CD4-positive, alpha-beta T cell (primary cell): ENCODE measurements around the gene AVP. TPM values are rescaled to one million over a fixed set of nuclear protein-coding genes. Genes with fewer than 3 reads are reported as not detected.

Source experiments
- ATAC-seq: fragments of 200-7000 bp; cut with Tn5 transposase; one replicate; pipeline ENCODE4 v1.10.0; 2022; ENCODE audit warnings: mild to moderate bottlenecking; ENCODE audit not compliant: poor library complexity
- CTCF ChIA-PET: fragments of 350-600 bp; sonication (Branson Sonifier 250); formaldehyde crosslinking; loops from one replicate; lab custom pipeline; 2021; ENCODE audit warnings: antibody characterized with exemption, inconsistent platforms; lab: Charles Lee
- POLR2A ChIA-PET: fragments of 350-600 bp; sonication (Branson Sonifier 250); formaldehyde crosslinking; loops from one replicate; lab custom pipeline; 2021; ENCODE audit warnings: antibody characterized with exemption, inconsistent platforms; lab: Charles Lee
- DNase-seq, 14 experiments: peaks; one replicate each; pipeline ENCODE4 v3.0.0-alpha.2; 2013 to 2020; ENCODE audit warnings: mixed read lengths in 2 of 14
- H3K27ac ChIP-seq, 2 donors: one replicate each; pipeline versions ENCODE4 v1.5.1 to v1.7.0; 2013; ENCODE audit warnings: low read length in 2 of 2, low read depth in 1 of 2, mild to moderate bottlenecking in 1 of 2
- H3K27me3 ChIP-seq, 2 experiments: 1 replicate in 1 of 2; 2 replicates in 1 of 2; pipeline versions ENCODE4 v1.6.1 to v1.7.0; 2013; ENCODE audit warnings: low read length in 2 of 2, control low read depth in 1 of 2, mild to moderate bottlenecking in 1 of 2, moderate library complexity in 1 of 2; ENCODE audit not compliant: insufficient read depth in 2 of 2, control insufficient read depth in 1 of 2
- H3K36me3 ChIP-seq: one replicate; pipeline ENCODE4 v1.6.1; 2013; ENCODE audit warnings: low read length, control low read depth; ENCODE audit not compliant: insufficient read depth
- H3K4me1 ChIP-seq: one replicate; pipeline ENCODE4 v1.6.1; 2013; ENCODE audit warnings: low read length, control low read depth; ENCODE audit not compliant: insufficient read depth
- H3K4me3 ChIP-seq: one replicate; pipeline ENCODE4 v1.5.1; 2013; ENCODE audit warnings: mild to moderate bottlenecking, low read length, moderate library complexity
- H3K9me3 ChIP-seq, 2 experiments: 1 replicate in 1 of 2; 2 replicates in 1 of 2; pipeline versions ENCODE4 v1.6.1 to v1.7.0; 2013; ENCODE audit warnings: low read length in 2 of 2, mild to moderate bottlenecking in 2 of 2, control low read depth in 1 of 2, moderate library complexity in 1 of 2; ENCODE audit not compliant: control insufficient read depth in 1 of 2, insufficient read depth in 1 of 2
- H3K27ac Mint-ChIP-seq: one replicate; pipeline ENCODE4 v1.8.0; 2020; ENCODE audit warnings: mixed read lengths
- H3K27me3 Mint-ChIP-seq: one replicate; pipeline ENCODE4 v1.8.0; 2021; ENCODE audit warnings: mixed read lengths
- H3K36me3 Mint-ChIP-seq: one replicate; pipeline ENCODE4 v1.8.0; 2021; ENCODE audit warnings: low read depth, mixed read lengths
- H3K4me1 Mint-ChIP-seq: one replicate; pipeline ENCODE4 v1.8.0; 2021; ENCODE audit warnings: low read depth, mixed read lengths
- H3K4me3 Mint-ChIP-seq: one replicate; pipeline ENCODE4 v1.8.0; 2020; ENCODE audit warnings: mild to moderate bottlenecking, mixed read lengths
- H3K9me3 Mint-ChIP-seq: one replicate; pipeline ENCODE4 v1.8.0; 2020; ENCODE audit warnings: mixed read lengths
- CTCF ChIP-seq: fragments of 200-600 bp; IDR thresholded peaks from one replicate; pipeline ENCODE4 v1.8.0; 2022; ENCODE audit warnings: antibody characterized with exemption, mild to moderate bottlenecking
- intact Hi-C, 2 experiments: fragments of 100-400 bp; cut with DNase I in 1 of 2; cut with micrococcal nuclease in 1 of 2; formaldehyde crosslinking; loops; one replicate each; pipeline versions ENCODE4 v1.15.1 to v1.9.0; 2023 to 2025; cut with DNase I, micrococcal nuclease
- total RNA-seq, 174 experiments: library from RNA in 2 of 174; stranded (reverse) in 2 of 174; gene quantifications; one replicate each; pipeline ENCODE4 v1.2.3 and lab custom pipeline; 2021 to 2026

AVP gene
- total RNA-seq, 2 experiments from 2014 or later = 0.47 to 0.56 TPM

DNA sequence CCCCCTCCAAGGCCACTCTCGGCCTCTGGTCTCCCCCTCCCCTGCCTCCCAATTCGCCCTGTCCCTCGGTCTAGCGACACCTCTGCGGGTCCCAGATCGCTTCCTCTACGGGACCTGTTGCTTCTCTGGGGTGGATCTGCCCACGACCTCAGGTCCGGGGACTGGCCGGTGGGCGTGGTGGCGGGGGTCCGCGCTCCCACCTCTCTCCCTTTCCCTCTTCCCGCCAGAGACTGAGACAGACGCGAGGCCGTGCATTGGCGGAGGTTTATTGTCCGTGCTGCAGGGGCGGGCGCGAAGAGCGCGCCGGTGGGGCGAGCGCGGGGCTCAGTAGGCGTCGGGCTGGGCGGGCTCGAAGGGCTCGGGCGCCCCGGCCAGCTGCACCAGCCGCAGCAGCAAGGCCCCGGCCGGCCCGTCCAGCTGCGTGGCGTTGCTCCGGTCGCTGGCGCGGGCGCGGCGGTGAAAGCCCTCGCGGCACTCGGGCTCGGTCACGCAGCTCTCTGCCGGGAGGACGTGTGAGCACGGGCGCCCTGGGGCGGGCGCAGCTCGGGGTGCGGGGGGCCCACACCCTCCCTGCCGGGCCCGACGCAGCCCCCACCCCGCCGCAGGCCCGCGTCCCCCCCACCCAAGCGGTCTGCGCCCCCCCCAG is 2.1 kb downstream of the AVP start:
- Mint-ChIP-seq H3K27me3 (peaks cover 45% of the 10 kb centered on the region), H3K27ac (no peak overlapping the region), H3K36me3 (no peaks in the 10 kb centered on the region), H3K9me3 (no peaks in the 10 kb centered on the region), H3K4me3 (peak overlapping the region; percentile 78), H3K4me1 (peaks cover 18% of the 10 kb centered on the region)
- no peak overlapping the region for H3K27ac ChIP-seq
- H3K4me1 ChIP-seq = peaks cover 18% of the 10 kb centered on the region
- TF ChIP-seq CTCF = no peak
- H3K36me3 ChIP-seq = no peaks in the 10 kb centered on the region
- H3K9me3 ChIP-seq = peaks cover 0 to 4% of the 10 kb centered on the region in 2 experiments
- peaks cover 26 to 32% of the 10 kb centered on the region in 2 experiments for H3K27me3 ChIP-seq
- DNase-seq (peak in 3 of 14 experiments; percentile 28 to 44 (median 34)), ATAC-seq (peak; percentile 62)
- peak overlapping the region; percentile 30 for H3K4me3 ChIP-seq
- intact Hi-C loops = no loop called here
- POLR2A ChIA-PET = interaction anchor here (1.7 to 2.3 kb wide), 2 partner anchors 9 to 10 kb away, joined by 7 to 18 read pairs; no protein-coding TSS in a partner anchor
- CTCF ChIA-PET = no interaction called here

DNA sequence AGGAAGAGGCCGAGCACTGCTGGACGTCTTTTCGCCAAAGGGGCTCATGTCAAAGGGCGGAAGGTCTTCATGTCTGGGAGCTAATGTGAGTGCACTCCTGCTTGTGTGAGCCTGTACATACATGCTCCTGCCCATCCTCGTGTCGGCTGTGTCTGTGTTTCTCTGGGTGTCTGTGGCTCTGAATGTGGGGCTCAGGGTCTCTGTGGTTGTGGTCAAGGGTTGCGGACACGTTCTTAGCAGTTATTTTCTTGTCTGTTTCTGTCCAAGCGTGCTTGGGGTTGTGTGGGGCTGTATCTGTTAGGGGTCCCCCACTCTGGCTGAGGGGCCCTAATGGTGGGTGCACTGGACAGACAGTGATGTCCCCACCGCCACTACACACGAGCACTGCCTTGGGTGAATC is 2.9 kb downstream of the AVP start:
- CTCF ChIA-PET = no interaction called here
- H3K27me3 ChIP-seq = peaks cover 26 to 32% of the 10 kb centered on the region in 2 experiments
- POLR2A ChIA-PET = no interaction called here

GRCh38 chr20:3080939-3081388 is 3.6 kb downstream of the AVP start:
- intact Hi-C loops = no loop called here
- H3K27me3 Mint-ChIP-seq = peaks cover 49% of the 10 kb centered on the region
- no peak overlapping the region for H3K4me3 ChIP-seq
- H3K9me3 ChIP-seq = peaks cover 0 to 4% of the 10 kb centered on the region in 2 experiments
- H3K9me3 Mint-ChIP-seq = no peaks in the 10 kb centered on the region
- ChIA-PET CTCF (no interaction called here), POLR2A (no interaction called here)
- no peaks in the 10 kb centered on the region for H3K36me3 Mint-ChIP-seq
- H3K4me3 Mint-ChIP-seq = peak overlapping the region; percentile 78
- H3K4me1 Mint-ChIP-seq = peaks cover 26% of the 10 kb centered on the region
- H3K4me1 ChIP-seq = peaks cover 27% of the 10 kb centered on the region
- DNase-seq (no peak), ATAC-seq (no peak)
- H3K27me3 ChIP-seq = peaks cover 26 to 32% of the 10 kb centered on the region in 2 experiments
- no peaks in the 10 kb centered on the region for H3K36me3 ChIP-seq
- H3K27ac Mint-ChIP-seq = no peak overlapping the region
- no peak overlapping the region for H3K27ac ChIP-seq
- TF ChIP-seq CTCF = no peak

More for the DNA sequence above, 2.9 kb downstream of the AVP start:
- Mint-ChIP-seq H3K27ac (no peak overlapping the region), H3K9me3 (no peaks in the 10 kb centered on the region), H3K36me3 (no peaks in the 10 kb centered on the region), H3K27me3 (peaks cover 48% of the 10 kb centered on the region), H3K4me3 (peak overlapping the region; percentile 78), H3K4me1 (peaks cover 24% of the 10 kb centered on the region)
- ATAC-seq (no peak), DNase-seq (no peak)
- intact Hi-C loops = no loop called here
- Histone ChIP-seq H3K4me1 (peaks cover 26% of the 10 kb centered on the region), H3K27ac (no peak overlapping the region), H3K36me3 (no peaks in the 10 kb centered on the region), H3K9me3 (peaks cover 0 to 4% of the 10 kb centered on the region in 2 experiments), H3K4me3 (no peak overlapping the region)
- TF ChIP-seq CTCF = no peak
